Neural cell (in vitro differentiated cells): ENCODE data around the gene RAB11FIP4. TPM values are rescaled to one million over a fixed set of nuclear protein-coding genes. Genes with fewer than 3 reads are reported as not detected.

Experiments
- H2AFZ ChIP-seq: fragments of 200-600, 300-800 bp; sonication (generic), shearing (Covaris generic); 2 replicates; pipeline ENCODE4 v1.6.0; 2014; ENCODE audit warnings: low read depth, mild to moderate bottlenecking, antibody characterized with exemption, low read length, moderate library complexity
- H3F3A ChIP-seq: fragments of 200-600 bp; shearing (Covaris generic); 2 replicates; pipeline ENCODE4 v1.6.1; 2016; ENCODE audit warnings: mild to moderate bottlenecking, moderate library complexity, mixed read lengths, antibody characterized with exemption, low read length; ENCODE audit not compliant: insufficient read depth, poor library complexity, severe bottlenecking
- H3K27ac ChIP-seq: fragments of 200-600, 300-800 bp; sonication (generic), shearing (Covaris generic); 2 replicates; pipeline ENCODE4 v1.5.1; 2014; ENCODE audit warnings: mild to moderate bottlenecking, low read length, moderate library complexity
- H3K27me3 ChIP-seq: fragments of 300-800, 200-600 bp; sonication (generic), shearing (Covaris generic); 2 replicates; pipeline ENCODE4 v1.6.0; 2014; ENCODE audit warnings: mild to moderate bottlenecking, low read depth, low read length, moderate library complexity; ENCODE audit not compliant: insufficient read depth
- H3K36me3 ChIP-seq: fragments of 300-800, 200-600 bp; sonication (generic), shearing (Covaris generic); 2 replicates; pipeline ENCODE4 v1.5.1; 2014; ENCODE audit warnings: mild to moderate bottlenecking, antibody characterized with exemption, low read length, moderate library complexity; ENCODE audit not compliant: insufficient read depth
- H3K4me2 ChIP-seq: fragments of 300-800, 200-600 bp; sonication (generic), shearing (Covaris generic); 2 replicates; pipeline ENCODE4 v1.6.0; 2014; ENCODE audit warnings: mild to moderate bottlenecking, low read length
- H3K4me3 ChIP-seq: fragments of 300-800, 200-600 bp; sonication (generic), shearing (Covaris generic); 2 replicates; pipeline ENCODE4 v1.5.1; 2014; ENCODE audit warnings: mild to moderate bottlenecking, low read length, moderate library complexity
- H3K79me2 ChIP-seq: fragments of 200-600 bp; shearing (Covaris generic); replicated peaks from 2 replicates; pipeline ENCODE4 v1.6.0; 2014; ENCODE audit warnings: mild to moderate bottlenecking, low read length, moderate library complexity; ENCODE audit not compliant: insufficient read depth
- H3K9ac ChIP-seq: fragments of 300-800, 200-600 bp; sonication (generic), shearing (Covaris generic); 2 replicates; pipeline ENCODE4 v1.6.1; 2016; ENCODE audit warnings: mild to moderate bottlenecking, low read length, mixed read lengths
- H3K9me2 ChIP-seq: fragments of 200-600 bp; shearing (Covaris generic); 2 replicates; pipeline ENCODE4 v1.6.1; 2016; ENCODE audit warnings: mild to moderate bottlenecking, low read length, mixed read lengths; ENCODE audit not compliant: insufficient read depth
- H3K9me3 ChIP-seq: fragments of 200-600, 300-800 bp; sonication (generic), shearing (Covaris generic); 2 replicates; pipeline ENCODE4 v1.6.1; 2016; ENCODE audit warnings: mild to moderate bottlenecking, mixed run types, low read length, moderate library complexity, mixed read lengths
- H4K20me1 ChIP-seq: fragments of 200-600 bp; shearing (Covaris generic); 2 replicates; pipeline ENCODE4 v1.6.1; 2016; ENCODE audit warnings: mild to moderate bottlenecking, mixed run types; ENCODE audit not compliant: insufficient read depth
- CTCF ChIP-seq: fragments of 450-650 bp; IDR thresholded peaks from 2 replicates; pipeline ENCODE4 v1.5.1; 2014; ENCODE audit warnings: antibody characterized with exemption, mild to moderate bottlenecking, moderate library complexity; ENCODE audit not compliant: poor library complexity, severe bottlenecking
- EP300 ChIP-seq: fragments of 450-650 bp; conservative IDR thresholded peaks from 2 replicates; pipeline ENCODE4 v1.6.1; 2014; ENCODE audit warnings: antibody characterized with exemption, mild to moderate bottlenecking, moderate library complexity; ENCODE audit not compliant: poor library complexity, severe bottlenecking
- EZH2 ChIP-seq: fragments of 200-600, 300-800 bp; shearing (Covaris generic), sonication (generic); IDR thresholded peaks from 2 replicates; pipeline ENCODE4 v1.6.1; 2014; ENCODE audit warnings: antibody characterized with exemption, low read length, borderline replicate concordance, mild to moderate bottlenecking; ENCODE audit not compliant: insufficient read depth, poor library complexity, severe bottlenecking
- MXI1 ChIP-seq: fragments of 450-650 bp; conservative IDR thresholded peaks from 2 replicates; pipeline ENCODE4 v1.6.1; 2014; ENCODE audit warnings: antibody characterized with exemption, mild to moderate bottlenecking; ENCODE audit not compliant: poor library complexity, severe bottlenecking
- POLR2AphosphoS5 ChIP-seq: IDR thresholded peaks from 2 replicates; pipeline ENCODE4 v1.6.1; 2012
- RAD21 ChIP-seq: fragments of 450-650 bp; conservative IDR thresholded peaks from 2 replicates; pipeline ENCODE4 v1.6.1; 2014; ENCODE audit warnings: antibody characterized with exemption, mild to moderate bottlenecking, moderate library complexity
- REST ChIP-seq: IDR thresholded peaks from 2 replicates; pipeline ENCODE4 v1.6.1; 2012; ENCODE audit warnings: borderline replicate concordance
- SMC3 ChIP-seq: fragments of 450-650 bp; conservative IDR thresholded peaks from 2 replicates; pipeline ENCODE4 v1.6.1; 2014; ENCODE audit warnings: antibody characterized with exemption, mild to moderate bottlenecking, moderate library complexity; ENCODE audit not compliant: poor library complexity
- TAF1 ChIP-seq: IDR thresholded peaks from 2 replicates; pipeline ENCODE4 v1.6.1; 2012; ENCODE audit warnings: low read depth
- polyA plus RNA-seq: library from polyadenylated mRNA; depleted of rRNA; stranded (reverse); fragments of >200 nt; gene quantifications from 2 replicates; pipeline ENCODE4 v1.2.3, GENCODE V29; 2014

RAB11FIP4 gene
- polyA plus RNA-seq, 1 donor from 2014 or later, result 14.4 TPM

GRCh38 chr17:31566247-31566991 lies 174.9 kb downstream of the RAB11FIP4 start:
- no peak overlapping the region for H3K4me2 ChIP-seq
- H3K27me3 ChIP-seq, result peaks cover 6% of the 10 kb centered on the region

GRCh38 chr17:31566992-31567373 lies 175.5 kb downstream of the RAB11FIP4 start:
- Histone ChIP-seq H3K79me2 (no peaks in the 10 kb centered on the region), H3K9me2 (no peaks in the 10 kb centered on the region), H3K27ac (no peak overlapping the region), H2AFZ (no peak overlapping the region), H3K4me3 (no peak overlapping the region), H4K20me1 (no peaks in the 10 kb centered on the region), H3K27me3 (no peaks in the 10 kb centered on the region), H3K4me2 (no peak overlapping the region), H3K36me3 (no peaks in the 10 kb centered on the region), H3F3A (no peaks in the 10 kb centered on the region), H3K9ac (no peak overlapping the region), H3K9me3 (no peaks in the 10 kb centered on the region)
- TF ChIP-seq TAF1, result no peak
- no peak for TF ChIP-seq SMC3

More at GRCh38 chr17:31566247-31566991, 174.9 kb downstream of the RAB11FIP4 start:
- TF ChIP-seq POLR2AphosphoS5, result no peak
- TF ChIP-seq TAF1, result no peak
- no peaks in the 10 kb centered on the region for H3K36me3 ChIP-seq
- H3K27ac ChIP-seq, result no peak overlapping the region
- H4K20me1 ChIP-seq, result no peaks in the 10 kb centered on the region
- H2AFZ ChIP-seq, result no peak overlapping the region
- no peak overlapping the region for H3K4me3 ChIP-seq
- no peak overlapping the region for H3K9ac ChIP-seq
- no peaks in the 10 kb centered on the region for H3K9me2 ChIP-seq
- no peaks in the 10 kb centered on the region for H3F3A ChIP-seq
- no peaks in the 10 kb centered on the region for H3K79me2 ChIP-seq
- H3K9me3 ChIP-seq, result no peaks in the 10 kb centered on the region

- Histone ChIP-seq H3F3A (no peaks in the 10 kb centered on the region), H3K79me2 (no peaks in the 10 kb centered on the region), H4K20me1 (no peaks in the 10 kb centered on the region), H3K27me3 (no peaks in the 10 kb centered on the region), H3K4me3 (no peak overlapping the region), H3K27ac (no peak overlapping the region), H3K36me3 (no peaks in the 10 kb centered on the region), H3K4me2 (no peak overlapping the region), H3K9ac (no peak overlapping the region), H3K9me3 (no peaks in the 10 kb centered on the region), H2AFZ (no peak overlapping the region), H3K9me2 (no peaks in the 10 kb centered on the region)
- TF ChIP-seq TAF1, result no peak
- TF ChIP-seq REST, result no peak
- no peak for TF ChIP-seq EZH2
- no peak for TF ChIP-seq EP300
- no peak for TF ChIP-seq MXI1
- TF ChIP-seq SMC3, result no peak
- TF ChIP-seq POLR2AphosphoS5, result no peak
- TF ChIP-seq CTCF, result no peak
- no peak for TF ChIP-seq RAD21
Measured at GRCh38 chr17:31568121-31568520, 176.6 kb downstream of the RAB11FIP4 start.
